K562 (cell line): ENCODE measurements around the gene BRINP2. TPM values are rescaled to one million over a fixed set of nuclear protein-coding genes. Genes with fewer than 3 reads are reported as not detected.

Experiments
- ATAC-seq: fragments of 200-7000 bp; cut with Tn5 transposase; 3 replicates; pipeline ENCODE4 v1.9.1; 2020; ENCODE audit warnings: moderate library complexity
- BruUV-seq: library from RNA; stranded (reverse); fragments of 400-500 nt; replicated peaks from 2 replicates; lab custom pipeline; 2021; lab: Mats Ljungman, UMichigan
- CTCF ChIA-PET: fragments of 300-600 bp; formaldehyde crosslinking; extraction: SDS; loops from one replicate; lab custom pipeline; 2021; ENCODE audit warnings: low intra/inter-chr PET ratio; lab: Yijun Ruan, JAX
- POLR2A ChIA-PET: fragments of 300-600, 350-650 bp; sonication (Branson Sonifier 250); formaldehyde crosslinking; extraction: SDS; loops from one replicate; lab custom pipeline; 2021; ENCODE audit warnings: antibody characterized with exemption, inconsistent platforms; lab: Yijun Ruan, JAX
- DNase-seq, 4 experiments: peaks; one replicate each; pipeline versions ENCODE4 v3.0.0 to v3.0.0-alpha.2; 2011 to 2018; ENCODE audit warnings: low spot score in 3 of 4, mixed read lengths in 3 of 4; ENCODE audit errors: extremely low read depth in 1 of 4
- FAIRE-seq: peaks from 2 replicates; lab custom pipeline; 2011; peaks lifted over from hg19 to GRCh38; lab: Jason Lieb, UNC
- H2AFZ ChIP-seq: 2 replicates; pipeline ENCODE4 v1.6.0; 2011; ENCODE audit warnings: low read depth, low read length, control low read depth, inconsistent platforms
- H3K27ac ChIP-seq: fragments of 200-600 bp; 3 replicates; pipeline ENCODE4 v1.8.0; 2011; ENCODE audit warnings: low read depth, mild to moderate bottlenecking, control low read depth, inconsistent platforms, low read length, moderate library complexity, mixed read lengths; ENCODE audit errors: extremely low read depth
- H3K27me3 ChIP-seq, 2 experiments: fragments of 300-600 bp in 1 of 2; 2 replicates in 1 of 2; 3 replicates in 1 of 2; pipeline versions ENCODE4 v1.6.0 to v1.8.0; 2011; ENCODE audit warnings: inconsistent platforms in 2 of 2, low read length in 2 of 2, mild to moderate bottlenecking in 1 of 2, mixed read lengths in 1 of 2, moderate library complexity in 1 of 2; ENCODE audit not compliant: control insufficient read depth in 2 of 2, insufficient read depth in 2 of 2
- H3K36me3 ChIP-seq: fragments of 300-600 bp; 3 replicates; pipeline ENCODE4 v1.8.0; 2011; ENCODE audit warnings: mild to moderate bottlenecking, low read length, inconsistent platforms; ENCODE audit not compliant: control insufficient read depth, insufficient read depth
- H3K4me1 ChIP-seq, 2 experiments: fragments of 200-600 bp in 1 of 2; replicated peaks in 1 of 2; 2 replicates in 1 of 2; 3 replicates in 1 of 2; pipeline versions ENCODE4 v1.5.1 to v1.8.0; 2011; ENCODE audit warnings: inconsistent platforms in 2 of 2, low read length in 2 of 2, mild to moderate bottlenecking in 1 of 2, mixed read lengths in 1 of 2, moderate library complexity in 1 of 2; ENCODE audit not compliant: control insufficient read depth in 2 of 2, insufficient read depth in 2 of 2
- H3K4me2 ChIP-seq: 2 replicates; pipeline ENCODE4 v1.6.1; 2011; ENCODE audit warnings: low read length, control low read depth, inconsistent platforms, mixed read lengths; ENCODE audit not compliant: insufficient read depth
- H3K4me3 ChIP-seq: fragments of 200-600 bp; sonication (generic), shearing (Covaris generic); 2 replicates; pipeline ENCODE4 v1.5.1; 2016; ENCODE audit warnings: control low read depth, inconsistent platforms
- H3K79me2 ChIP-seq: fragments of 200-600 bp; 3 replicates; pipeline ENCODE4 v1.8.0; 2011; ENCODE audit warnings: low read length, inconsistent platforms; ENCODE audit not compliant: control insufficient read depth, insufficient read depth
- H3K9ac ChIP-seq, 2 experiments: 2 replicates each; pipeline versions ENCODE4 v1.6.0 to v1.6.1; 2011; ENCODE audit warnings: low read depth in 2 of 2, low read length in 2 of 2, control low read depth in 1 of 2, inconsistent platforms in 1 of 2, mild to moderate bottlenecking in 1 of 2, mixed read lengths in 1 of 2; ENCODE audit not compliant: insufficient read depth in 1 of 2
- H3K9me1 ChIP-seq: one replicate; pipeline ENCODE4 v1.6.0; 2011; ENCODE audit warnings: inconsistent platforms, mild to moderate bottlenecking, low read length, moderate library complexity; ENCODE audit not compliant: control insufficient read depth, insufficient read depth
- H3K9me3 ChIP-seq: replicated peaks from 2 replicates; pipeline ENCODE4 v1.5.1; 2011; ENCODE audit warnings: low read depth, low read length, inconsistent platforms; ENCODE audit not compliant: control insufficient read depth, insufficient read depth
- H4K20me1 ChIP-seq: replicated peaks from 2 replicates; pipeline ENCODE4 v1.6.1; 2011; ENCODE audit warnings: low read length, inconsistent platforms, mixed read lengths; ENCODE audit not compliant: control insufficient read depth, insufficient read depth
- BDP1 ChIP-seq: IDR thresholded peaks from 3 replicates; pipeline ENCODE4 v1.6.1; 2011; ENCODE audit not compliant: insufficient read length, insufficient read depth
- ELF2 ChIP-seq: fragments of 250-450 bp; sonication (Bioruptor Pico); IDR thresholded peaks from 2 replicates; pipeline ENCODE4 v1.5.0; 2021; ENCODE audit warnings: mild to moderate bottlenecking
- MYNN ChIP-seq, 2 experiments: sonication (generic); formaldehyde crosslinking in 1 of 2; IDR thresholded peaks; 2 replicates each; pipeline versions ENCODE4 v1.5.0 to v1.6.1; 2016 to 2020; ENCODE audit warnings: antibody characterized with exemption in 1 of 2, missing genetic modification reagents in 1 of 2
- SMARCC2 ChIP-seq: fragments of 450-650 bp; IDR thresholded peaks from 2 replicates; pipeline ENCODE4 v1.6.1; 2017; ENCODE audit warnings: antibody characterized with exemption, moderate library complexity, mild to moderate bottlenecking, low read depth
- SREBF2 ChIP-seq: sonication (generic); formaldehyde crosslinking; IDR thresholded peaks from 2 replicates; pipeline ENCODE4 v1.4.0; 2020; ENCODE audit warnings: mild to moderate bottlenecking, missing genetic modification reagents
- TCF7 ChIP-seq: sonication (generic); IDR thresholded peaks from 2 replicates; pipeline ENCODE4 v1.6.1; 2016; ENCODE audit warnings: antibody characterized with exemption, borderline replicate concordance
- ZBTB17 ChIP-seq: fragments of 450-650 bp; formaldehyde crosslinking; IDR thresholded peaks from 2 replicates; pipeline ENCODE4 v1.4.0; 2020; ENCODE audit warnings: mild to moderate bottlenecking
- ZNF232 ChIP-seq: sonication (generic); formaldehyde crosslinking; IDR thresholded peaks from 2 replicates; pipeline ENCODE4 v1.8.0; 2022; ENCODE audit warnings: mild to moderate bottlenecking, missing genetic modification reagents
- ZSCAN32 ChIP-seq: fragments of 450-650 bp; formaldehyde crosslinking; IDR thresholded peaks from 2 replicates; pipeline ENCODE4 v1.4.0; 2020; ENCODE audit warnings: mild to moderate bottlenecking, moderate library complexity
- WGBS: fragments of 100-300 bp; shearing (Covaris generic); methylation state at CpG from one replicate; pipeline ENCODE4 v1.1.6; 2016; ENCODE audit warnings: low coverage, mixed read lengths; ENCODE audit not compliant: insufficient coverage; ENCODE audit errors: missing lambda C conversion rate; 5-methylcytosine and 5-hydroxymethylcytosine counted together
- in situ Hi-C: fragments of 300-500 bp; cut with MboI; formaldehyde crosslinking; loops from 4 replicates; pipeline ENCODE4 v1.15.0; 2018; ENCODE audit warnings: inconsistent platforms, mixed read lengths
- intact Hi-C: fragments of 100-400 bp; cut with micrococcal nuclease; formaldehyde crosslinking; loops from 2 replicates; pipeline ENCODE4 v1.14.2; 2022
- polyA plus RNA-seq, 8 experiments: library from polyadenylated mRNA; depleted of rRNA in 4 of 8; stranded (reverse) in 5 of 8; unstranded in 3 of 8; fragments of >200 nt; fragmentation: Nextera tagmentation in 2 of 8; fragmentation: Illumina TruSeq in 1 of 8; extraction: Ambion mirVana in 2 of 8; extraction: Trizol in 1 of 8; gene quantifications; 2 replicates each; pipeline versions ENCODE4 v1.2.1 to v1.2.3, GENCODE V29; 2011 to 2014; ENCODE audit warnings: inconsistent platforms in 1 of 8, missing spikeins in 1 of 8
- total RNA-seq, 7 experiments: library from RNA; depleted of rRNA in 6 of 7; stranded (reverse); fragments of >200 nt in 6 of 7; fragmentation: Illumina TruSeq in 2 of 7; extraction: Trizol in 2 of 7; gene quantifications; 2 replicates each; pipeline versions ENCODE4 v1.2.1 to v1.2.3, GENCODE V29; 2011 to 2021; ENCODE audit warnings: low replicate concordance in 1 of 7
- TF ChIP-seq, protein P1 (sequence below): fragments of 450-650 bp; IDR thresholded peaks from 2 replicates; pipeline ENCODE4 v1.6.1; 2018; ENCODE audit warnings: mild to moderate bottlenecking, low read depth; ENCODE audit not compliant: partially characterized antibody
- TF ChIP-seq, protein P2 (sequence below): fragments of 250-450 bp; sonication (Bioruptor Pico); IDR thresholded peaks from 2 replicates; pipeline ENCODE4 v1.8.0; 2021; ENCODE audit warnings: borderline replicate concordance, mild to moderate bottlenecking, moderate library complexity; ENCODE audit not compliant: poor library complexity, severe bottlenecking
- TF ChIP-seq, protein P3 (sequence below): sonication (generic); formaldehyde crosslinking; IDR thresholded peaks from 2 replicates; pipeline ENCODE4 v1.8.0; 2023; ENCODE audit warnings: missing genetic modification reagents, mild to moderate bottlenecking, borderline replicate concordance
- TF ChIP-seq, protein P4 (sequence below): fragments of 450-650 bp; IDR thresholded peaks from one replicate; pipeline ENCODE4 v1.6.1; 2018; ENCODE audit warnings: mild to moderate bottlenecking, moderate library complexity; ENCODE audit not compliant: partially characterized antibody

The BRINP2 gene
- total and polyA plus RNA-seq, 9 of the 15 experiments (the other 6 are each of a cell fraction or from before 2014, with no cell fraction given), result not detected

DNA sequence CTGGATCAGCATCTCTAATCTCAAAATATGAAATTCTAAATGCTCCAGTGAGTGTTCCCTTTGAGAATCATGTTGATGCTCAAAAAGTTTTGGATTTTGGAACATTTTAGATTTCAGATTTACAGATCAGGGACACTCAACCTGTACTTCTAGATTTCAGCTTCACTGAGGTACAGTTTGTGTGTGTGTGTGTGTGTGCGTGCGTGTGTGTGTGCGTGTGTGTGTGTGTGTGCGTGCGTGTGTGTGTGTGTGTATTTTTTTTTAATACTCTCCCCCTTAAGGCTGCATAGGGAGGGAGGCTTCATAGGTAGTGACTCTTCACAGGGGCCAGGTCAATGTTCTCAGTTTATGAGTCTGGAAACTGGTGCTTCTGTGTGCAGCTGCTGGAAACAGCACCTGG, 77.5 kb downstream of the BRINP2 start:
- no peak for FAIRE-seq
- Histone ChIP-seq H3K79me2 (no peaks in the 10 kb centered on the region), H3K27ac (no peak overlapping the region), H3K4me3 (no peak overlapping the region), H3K9me3 (no peaks in the 10 kb centered on the region; the same call in 1 of the 2 replicates), H4K20me1 (no peaks in the 10 kb centered on the region), H3K9me1 (no peaks in the 10 kb centered on the region), H3K4me2 (no peak overlapping the region), H3K36me3 (no peaks in the 10 kb centered on the region), H3K27me3 (no peaks in the 10 kb centered on the region), H3K9ac (no peak overlapping the region), H3K4me1 (no peaks in the 10 kb centered on the region), H2AFZ (no peak overlapping the region)
- BruUV-seq, result no TSS peak
- DNase-seq, result no peak
- CTCF ChIA-PET, result no interaction called here
- WGBS, result 0% methylated on average over 5 of the region's 5 CpGs
- in situ Hi-C loops (no loop called here), intact Hi-C loops (no loop called here)
- ATAC-seq, result no peak
- POLR2A ChIA-PET, result no interaction called here
- TF ChIP-seq, protein P1, sequence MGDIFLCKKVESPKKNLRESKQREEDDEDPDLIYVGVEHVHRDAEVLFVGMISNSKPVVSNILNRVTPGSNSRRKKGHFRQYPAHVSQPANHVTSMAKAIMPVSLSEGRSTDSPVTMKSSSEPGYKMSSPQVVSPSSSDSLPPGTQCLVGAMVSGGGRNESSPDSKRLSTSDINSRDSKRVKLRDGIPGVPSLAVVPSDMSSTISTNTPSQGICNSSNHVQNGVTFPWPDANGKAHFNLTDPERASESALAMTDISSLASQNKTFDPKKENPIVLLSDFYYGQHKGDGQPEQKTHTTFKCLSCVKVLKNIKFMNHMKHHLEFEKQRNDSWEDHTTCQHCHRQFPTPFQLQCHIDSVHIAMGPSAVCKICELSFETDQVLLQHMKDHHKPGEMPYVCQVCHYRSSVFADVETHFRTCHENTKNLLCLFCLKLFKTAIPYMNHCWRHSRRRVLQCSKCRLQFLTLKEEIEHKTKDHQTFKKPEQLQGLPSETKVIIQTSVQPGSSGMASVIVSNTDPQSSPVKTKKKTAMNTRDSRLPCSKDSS, result no peak
- TF ChIP-seq ZSCAN32 (CRISPR knock-in tag) (no peak), ELF2 (no peak), ZBTB17 (CRISPR knock-in tag) (no peak), ZNF232 (no peak), BDP1 (no peak), SMARCC2 (no peak), MYNN (IDR thresholded peaks at IDR 0.05) (no peak), MYNN (CRISPR knock-in tag; IDR thresholded peaks at IDR 0.05) (no peak), SREBF2 (no peak), TCF7 (no peak)
- TF ChIP-seq, protein P2, sequence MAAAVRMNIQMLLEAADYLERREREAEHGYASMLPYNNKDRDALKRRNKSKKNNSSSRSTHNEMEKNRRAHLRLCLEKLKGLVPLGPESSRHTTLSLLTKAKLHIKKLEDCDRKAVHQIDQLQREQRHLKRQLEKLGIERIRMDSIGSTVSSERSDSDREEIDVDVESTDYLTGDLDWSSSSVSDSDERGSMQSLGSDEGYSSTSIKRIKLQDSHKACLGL (CRISPR knock-in tag), result no peak
- TF ChIP-seq, protein P3, sequence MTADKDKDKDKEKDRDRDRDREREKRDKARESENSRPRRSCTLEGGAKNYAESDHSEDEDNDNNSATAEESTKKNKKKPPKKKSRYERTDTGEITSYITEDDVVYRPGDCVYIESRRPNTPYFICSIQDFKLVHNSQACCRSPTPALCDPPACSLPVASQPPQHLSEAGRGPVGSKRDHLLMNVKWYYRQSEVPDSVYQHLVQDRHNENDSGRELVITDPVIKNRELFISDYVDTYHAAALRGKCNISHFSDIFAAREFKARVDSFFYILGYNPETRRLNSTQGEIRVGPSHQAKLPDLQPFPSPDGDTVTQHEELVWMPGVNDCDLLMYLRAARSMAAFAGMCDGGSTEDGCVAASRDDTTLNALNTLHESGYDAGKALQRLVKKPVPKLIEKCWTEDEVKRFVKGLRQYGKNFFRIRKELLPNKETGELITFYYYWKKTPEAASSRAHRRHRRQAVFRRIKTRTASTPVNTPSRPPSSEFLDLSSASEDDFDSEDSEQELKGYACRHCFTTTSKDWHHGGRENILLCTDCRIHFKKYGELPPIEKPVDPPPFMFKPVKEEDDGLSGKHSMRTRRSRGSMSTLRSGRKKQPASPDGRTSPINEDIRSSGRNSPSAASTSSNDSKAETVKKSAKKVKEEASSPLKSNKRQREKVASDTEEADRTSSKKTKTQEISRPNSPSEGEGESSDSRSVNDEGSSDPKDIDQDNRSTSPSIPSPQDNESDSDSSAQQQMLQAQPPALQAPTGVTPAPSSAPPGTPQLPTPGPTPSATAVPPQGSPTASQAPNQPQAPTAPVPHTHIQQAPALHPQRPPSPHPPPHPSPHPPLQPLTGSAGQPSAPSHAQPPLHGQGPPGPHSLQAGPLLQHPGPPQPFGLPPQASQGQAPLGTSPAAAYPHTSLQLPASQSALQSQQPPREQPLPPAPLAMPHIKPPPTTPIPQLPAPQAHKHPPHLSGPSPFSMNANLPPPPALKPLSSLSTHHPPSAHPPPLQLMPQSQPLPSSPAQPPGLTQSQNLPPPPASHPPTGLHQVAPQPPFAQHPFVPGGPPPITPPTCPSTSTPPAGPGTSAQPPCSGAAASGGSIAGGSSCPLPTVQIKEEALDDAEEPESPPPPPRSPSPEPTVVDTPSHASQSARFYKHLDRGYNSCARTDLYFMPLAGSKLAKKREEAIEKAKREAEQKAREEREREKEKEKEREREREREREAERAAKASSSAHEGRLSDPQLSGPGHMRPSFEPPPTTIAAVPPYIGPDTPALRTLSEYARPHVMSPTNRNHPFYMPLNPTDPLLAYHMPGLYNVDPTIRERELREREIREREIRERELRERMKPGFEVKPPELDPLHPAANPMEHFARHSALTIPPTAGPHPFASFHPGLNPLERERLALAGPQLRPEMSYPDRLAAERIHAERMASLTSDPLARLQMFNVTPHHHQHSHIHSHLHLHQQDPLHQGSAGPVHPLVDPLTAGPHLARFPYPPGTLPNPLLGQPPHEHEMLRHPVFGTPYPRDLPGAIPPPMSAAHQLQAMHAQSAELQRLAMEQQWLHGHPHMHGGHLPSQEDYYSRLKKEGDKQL (CRISPR knock-in tag), result no peak
- TF ChIP-seq, protein P4, sequence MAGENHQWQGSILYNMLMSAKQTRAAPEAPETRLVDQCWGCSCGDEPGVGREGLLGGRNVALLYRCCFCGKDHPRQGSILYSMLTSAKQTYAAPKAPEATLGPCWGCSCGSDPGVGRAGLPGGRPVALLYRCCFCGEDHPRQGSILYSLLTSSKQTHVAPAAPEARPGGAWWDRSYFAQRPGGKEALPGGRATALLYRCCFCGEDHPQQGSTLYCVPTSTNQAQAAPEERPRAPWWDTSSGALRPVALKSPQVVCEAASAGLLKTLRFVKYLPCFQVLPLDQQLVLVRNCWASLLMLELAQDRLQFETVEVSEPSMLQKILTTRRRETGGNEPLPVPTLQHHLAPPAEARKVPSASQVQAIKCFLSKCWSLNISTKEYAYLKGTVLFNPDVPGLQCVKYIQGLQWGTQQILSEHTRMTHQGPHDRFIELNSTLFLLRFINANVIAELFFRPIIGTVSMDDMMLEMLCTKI, result no peak
